ENCODE measurements around the gene SPRR1A. TPM values are rescaled to one million over a fixed set of nuclear protein-coding genes. Genes with fewer than 3 reads are reported as not detected.

SPRR1A gene
- total RNA-seq: not detected in 2 replicates

GRCh38 chr1:152983743-152984142 lies at the start of gene SPRR1A:
Gene SPRR1A (plus strand): TSS chr1:152984081. CDS start chr1:152985231, 1,150 bp downstream.

GRCh38 chr1:152946651-152947256 lies 37.1 kb upstream of the SPRR1A start, which contains the start of gene SPRR5:
Gene SPRR5 (plus strand): TSS chr1:152947206. CDS start chr1:152948555, 1,349 bp downstream.

GRCh38 chr1:152970495-152970894 lies 13.4 kb upstream of the SPRR1A start, which contains the start of gene SPRR4:
Gene SPRR4 (plus strand): TSS chr1:152970648. CDS start chr1:152971891, 1,243 bp downstream.

GRCh38 chr1:153001382-153001781 lies 17.5 kb downstream of the SPRR1A start, which contains the start of gene SPRR3:
Gene SPRR3 (plus strand): TSS chr1:153001749. CDS start chr1:153003021, 1,272 bp downstream.

GRCh38 chr1:153030895-153031294 lies 47.0 kb downstream of the SPRR1A start, which contains the start of gene SPRR1B:
Gene SPRR1B (plus strand): TSS chr1:153031203. CDS start chr1:153032346, 1,143 bp downstream.

Other genes starting within 250 kb of the SPRR1A start
- not detected in 2 replicates for gene KPRP, start 226.1 kb upstream of the SPRR1A start, total RNA-seq
- not detected in 2 replicates for gene LCE1F, start 208.9 kb upstream of the SPRR1A start, total RNA-seq
- not detected in 2 replicates for gene LCE1E, start 197.8 kb upstream of the SPRR1A start, total RNA-seq
- gene LCE1D, start 187.4 kb upstream of the SPRR1A start, total RNA-seq: not detected in 2 replicates
- not detected in 2 replicates for gene LCE1C, start 177.4 kb upstream of the SPRR1A start, total RNA-seq
- not detected in 2 replicates for gene LCE1B, start 172.1 kb upstream of the SPRR1A start, total RNA-seq
- gene LCE1A, start 156.6 kb upstream of the SPRR1A start, total RNA-seq: not detected in 2 replicates
- not detected in 2 replicates for gene LCE6A, start 141.2 kb upstream of the SPRR1A start, total RNA-seq
- gene LCE7A, start 124.1 kb upstream of the SPRR1A start, total RNA-seq: not detected in 2 replicates
- gene SMCP, start 105.8 kb upstream of the SPRR1A start, total RNA-seq: not detected in 2 replicates
- not detected in 2 replicates for gene IVL, start 75.5 kb upstream of the SPRR1A start, total RNA-seq
- not detected in 2 replicates for gene SPRR5, start 36.9 kb upstream of the SPRR1A start, total RNA-seq
- gene SPRR4, start 13.4 kb upstream of the SPRR1A start, total RNA-seq: not detected in 2 replicates
- not detected in 2 replicates for gene SPRR3, start 17.7 kb downstream of the SPRR1A start, total RNA-seq
- gene SPRR1B, start 47.1 kb downstream of the SPRR1A start, total RNA-seq: not detected in 2 replicates
- gene SPRR2D, start 57.0 kb downstream of the SPRR1A start, total RNA-seq: not detected in 2 replicates
- not detected in 2 replicates for gene SPRR2A, start 73.4 kb downstream of the SPRR1A start, total RNA-seq
- gene SPRR2B, start 87.5 kb downstream of the SPRR1A start, total RNA-seq: not detected in 2 replicates
- gene SPRR2E, start 110.4 kb downstream of the SPRR1A start, total RNA-seq: not detected in 2 replicates
- gene SPRR2F, start 129.4 kb downstream of the SPRR1A start, total RNA-seq: not detected in 2 replicates
- gene SPRR2G, start 166.8 kb downstream of the SPRR1A start, total RNA-seq: not detected in 2 replicates
- not detected in 2 replicates for gene LELP1, start 219.3 kb downstream of the SPRR1A start, total RNA-seq
- not detected in 2 replicates for gene PRR9, start 233.5 kb downstream of the SPRR1A start, total RNA-seq

All from smooth muscle cell of trachea (primary cell).